HG03520 (cell line): ENCODE measurements around the gene KIF12.

Experiments
- ATAC-seq: cut with Tn5 transposase; IDR thresholded peaks from one replicate; pipeline ENCODE4 v1.9.1; 2021; ENCODE audit warnings: mild to moderate bottlenecking, moderate library complexity; ENCODE audit not compliant: unreplicated experiment

Gene KIF12

DNA sequence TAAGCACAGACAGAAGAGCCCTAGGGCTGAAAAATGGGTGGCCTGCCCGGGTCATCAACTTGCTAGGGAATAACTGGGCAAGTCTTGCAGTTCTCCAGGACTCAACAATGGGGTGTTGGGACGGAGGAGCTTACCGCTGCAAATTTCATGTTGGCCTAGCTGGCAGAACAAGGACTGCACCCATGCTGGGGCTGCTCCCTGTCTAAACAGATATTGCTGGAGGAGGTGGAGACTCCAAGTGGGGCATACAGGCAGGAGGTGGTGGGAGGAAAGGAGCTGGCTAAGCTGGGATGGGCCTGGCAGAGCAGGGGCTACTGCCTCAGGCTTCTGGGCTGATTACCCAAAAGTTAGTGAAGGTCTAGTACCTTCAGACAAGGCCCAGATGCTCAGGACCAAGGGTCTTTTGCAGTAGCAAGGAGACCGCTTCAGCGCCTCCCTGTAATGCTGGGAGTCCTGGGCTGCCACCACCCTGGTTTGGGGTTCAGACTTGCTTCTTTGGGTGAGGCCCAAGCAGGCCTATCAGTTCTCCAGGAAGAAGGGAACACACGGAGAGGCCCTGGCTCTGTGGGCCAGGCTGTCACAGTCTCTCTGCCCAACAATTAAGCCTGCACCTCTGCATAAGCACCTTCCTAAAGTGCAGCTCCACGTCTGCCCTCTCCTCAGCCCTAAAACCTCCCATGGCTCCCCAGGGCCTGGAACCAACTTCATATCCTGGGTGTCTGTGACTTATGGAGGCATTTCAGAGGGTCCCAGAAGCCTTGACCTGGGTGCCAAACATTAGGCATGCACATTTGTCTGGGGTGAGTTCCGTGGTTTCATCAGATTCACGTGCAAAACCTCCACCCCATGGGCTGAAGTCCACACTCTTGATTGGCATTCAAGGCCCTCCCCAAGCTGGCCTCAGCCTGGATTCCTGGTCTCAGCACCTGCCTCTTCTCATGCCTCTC is 24.2 kb upstream of the KIF12 start:
- ATAC-seq, result no peak

DNA sequence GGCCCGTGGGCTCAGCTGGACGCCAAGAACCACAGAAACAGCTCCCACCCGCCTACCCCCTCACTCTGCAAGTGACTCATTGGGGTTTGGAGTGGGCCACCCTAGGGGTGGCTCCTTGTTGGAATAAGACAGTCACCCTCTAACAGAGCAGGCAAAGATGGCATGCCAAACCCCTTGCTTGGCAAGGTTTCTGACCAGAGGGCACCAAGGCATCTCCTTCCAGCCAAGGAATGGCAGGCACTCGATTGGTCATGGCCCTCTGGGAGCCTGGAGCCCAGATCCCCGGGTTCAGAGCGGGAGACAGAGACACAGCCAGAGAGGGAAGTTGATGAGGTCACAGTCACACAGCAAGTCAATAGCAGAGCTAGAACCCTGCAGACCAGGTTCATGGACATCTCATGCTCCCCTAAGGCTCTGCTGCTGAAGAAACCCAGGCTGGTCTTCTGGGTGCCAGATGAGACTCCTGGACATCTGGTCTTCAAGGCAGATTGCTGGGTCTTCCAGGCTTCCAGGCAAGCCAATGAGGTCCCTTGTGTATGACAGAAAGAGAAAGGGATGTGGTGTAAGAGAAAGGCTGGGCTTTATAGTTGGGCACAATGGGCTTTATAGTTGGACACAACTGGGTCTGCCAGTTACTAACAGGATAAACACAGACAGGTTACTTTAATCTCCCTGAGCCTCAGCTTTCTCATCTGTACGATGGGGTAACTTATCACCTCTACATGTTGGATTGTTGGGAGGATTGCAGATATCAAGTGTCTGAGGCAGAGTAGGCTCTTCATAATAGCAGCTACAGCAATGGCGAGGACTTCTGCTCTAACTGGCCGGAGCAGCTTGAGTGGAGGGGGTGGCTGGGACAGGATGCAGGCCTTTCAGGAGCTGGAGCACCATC is 23.3 kb upstream of the KIF12 start:
- ATAC-seq, result no peak

DNA sequence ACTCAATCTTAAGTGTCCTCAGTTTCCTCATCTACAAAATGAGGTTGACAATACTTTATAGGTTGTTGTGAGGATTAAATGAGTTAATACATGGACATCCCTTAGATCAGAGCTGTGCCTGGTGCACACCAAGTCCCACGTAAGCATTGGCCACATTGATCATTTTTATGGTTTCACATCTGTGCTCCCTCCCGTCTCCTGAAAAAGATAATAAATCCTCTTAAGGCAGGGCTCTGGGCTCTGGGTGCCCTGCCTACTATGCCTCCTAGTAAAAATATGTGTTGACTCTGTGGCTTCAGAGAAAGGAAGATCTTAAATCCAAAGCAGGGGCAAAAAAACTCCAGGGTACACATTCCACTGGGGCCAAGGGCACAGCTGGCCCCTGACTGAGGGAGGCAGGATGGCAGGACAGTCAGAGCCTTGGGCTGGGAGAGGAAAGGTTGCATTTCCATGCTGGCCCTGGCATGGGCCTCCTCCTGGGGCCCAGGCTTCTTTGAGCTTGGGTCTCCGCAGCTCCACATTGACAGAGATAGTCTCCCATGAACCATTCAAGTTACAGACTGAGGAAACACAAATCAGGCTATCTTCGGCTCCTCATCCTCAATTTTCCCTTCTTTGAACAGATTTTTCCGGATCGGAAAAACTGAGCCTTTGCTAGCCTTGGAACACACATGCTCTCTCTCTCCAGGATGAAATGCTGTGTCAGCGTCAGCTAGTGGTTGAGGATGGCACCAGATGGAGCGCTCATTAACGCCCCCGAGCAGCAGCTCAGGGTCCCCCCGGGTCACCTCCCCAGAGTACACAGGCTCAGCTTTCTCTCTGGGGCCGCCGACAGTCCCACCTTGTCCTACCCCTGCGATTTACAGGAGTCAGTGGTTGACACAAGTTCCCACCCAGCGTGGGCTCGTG is 22.4 kb upstream of the KIF12 start:
- no peak for ATAC-seq

DNA sequence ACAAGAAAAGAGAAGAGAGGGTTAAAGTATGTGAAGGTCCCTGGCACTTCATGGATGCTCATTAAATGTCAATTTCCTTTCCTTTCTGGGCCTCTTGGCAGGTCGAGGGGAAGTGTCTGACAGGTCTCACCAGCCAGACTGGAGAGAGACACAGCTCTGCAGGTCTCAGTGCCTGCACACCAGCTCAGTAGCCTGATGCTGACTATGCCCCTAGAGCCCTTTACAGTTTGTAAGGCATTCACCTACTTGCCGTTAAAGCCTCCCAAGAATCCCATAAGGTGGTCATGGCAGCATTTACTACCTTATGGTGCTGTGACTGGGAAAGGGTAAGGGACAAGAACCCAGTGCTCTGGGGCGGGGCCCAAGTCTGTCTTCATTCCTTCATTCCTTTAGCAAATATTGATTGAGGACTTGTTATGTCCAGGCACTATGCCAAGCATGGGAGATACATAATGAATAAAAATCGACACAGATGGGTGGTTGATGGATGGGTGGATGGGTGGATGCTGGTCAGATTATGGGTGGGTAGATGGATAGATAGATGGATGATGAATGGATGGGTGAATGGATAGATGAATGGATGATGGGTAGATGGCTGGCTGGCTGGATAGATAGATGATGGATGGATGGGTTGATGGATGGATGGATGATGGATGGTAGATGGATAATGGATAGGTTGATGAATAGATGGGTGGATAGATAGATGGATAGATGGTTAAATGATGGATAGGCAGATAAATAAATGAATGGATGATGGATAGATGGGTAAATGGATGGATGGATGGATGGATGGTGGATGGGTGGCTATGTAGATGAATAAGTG is 21.3 kb upstream of the KIF12 start:
- ATAC-seq, result no peak

DNA sequence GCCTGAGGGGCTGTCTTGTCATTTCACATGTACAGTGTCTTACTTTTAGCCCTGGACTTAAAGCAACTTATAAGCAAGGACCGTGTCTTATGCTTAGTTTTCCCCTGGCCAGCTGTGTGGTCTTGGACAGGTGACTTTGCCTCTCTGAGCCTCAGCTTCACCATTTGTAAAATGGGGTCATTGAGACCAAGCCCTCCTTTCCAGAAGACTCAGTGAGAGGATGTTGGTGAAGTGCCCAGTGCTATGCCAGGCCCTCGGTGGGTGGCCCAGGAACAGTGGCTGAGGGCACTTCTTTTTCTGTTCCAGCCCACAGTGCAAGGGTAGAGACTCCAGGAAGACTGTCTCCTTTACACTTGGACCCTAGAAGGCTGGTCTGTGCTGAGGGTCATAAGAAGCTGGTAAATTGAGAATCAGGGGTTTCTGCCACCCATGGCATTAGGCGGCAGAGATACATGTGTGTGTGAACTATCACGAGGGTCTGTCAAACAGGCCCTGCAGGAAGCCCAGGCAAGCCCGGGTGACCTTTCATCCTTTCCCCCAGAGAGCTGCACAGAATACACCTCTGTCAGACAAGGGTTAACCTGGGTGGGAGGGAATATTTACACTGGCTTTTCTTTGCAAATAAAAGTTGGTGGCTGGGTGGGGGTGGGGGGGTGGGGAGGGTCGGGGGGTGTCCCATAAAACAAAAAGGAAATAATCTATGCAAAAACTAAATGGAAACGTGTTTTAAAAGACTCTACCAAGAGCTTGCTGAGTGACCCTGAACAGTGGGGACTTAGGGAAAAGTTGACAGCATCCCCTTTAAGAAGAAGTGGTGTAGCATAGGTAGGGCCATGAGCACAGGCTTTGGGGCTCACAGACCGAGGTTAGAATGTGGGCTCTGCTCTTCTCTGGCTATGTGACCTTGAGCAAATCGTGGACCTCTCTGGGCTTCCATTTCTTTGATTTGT is 20.4 kb upstream of the KIF12 start:
- ATAC-seq, result no peak

DNA sequence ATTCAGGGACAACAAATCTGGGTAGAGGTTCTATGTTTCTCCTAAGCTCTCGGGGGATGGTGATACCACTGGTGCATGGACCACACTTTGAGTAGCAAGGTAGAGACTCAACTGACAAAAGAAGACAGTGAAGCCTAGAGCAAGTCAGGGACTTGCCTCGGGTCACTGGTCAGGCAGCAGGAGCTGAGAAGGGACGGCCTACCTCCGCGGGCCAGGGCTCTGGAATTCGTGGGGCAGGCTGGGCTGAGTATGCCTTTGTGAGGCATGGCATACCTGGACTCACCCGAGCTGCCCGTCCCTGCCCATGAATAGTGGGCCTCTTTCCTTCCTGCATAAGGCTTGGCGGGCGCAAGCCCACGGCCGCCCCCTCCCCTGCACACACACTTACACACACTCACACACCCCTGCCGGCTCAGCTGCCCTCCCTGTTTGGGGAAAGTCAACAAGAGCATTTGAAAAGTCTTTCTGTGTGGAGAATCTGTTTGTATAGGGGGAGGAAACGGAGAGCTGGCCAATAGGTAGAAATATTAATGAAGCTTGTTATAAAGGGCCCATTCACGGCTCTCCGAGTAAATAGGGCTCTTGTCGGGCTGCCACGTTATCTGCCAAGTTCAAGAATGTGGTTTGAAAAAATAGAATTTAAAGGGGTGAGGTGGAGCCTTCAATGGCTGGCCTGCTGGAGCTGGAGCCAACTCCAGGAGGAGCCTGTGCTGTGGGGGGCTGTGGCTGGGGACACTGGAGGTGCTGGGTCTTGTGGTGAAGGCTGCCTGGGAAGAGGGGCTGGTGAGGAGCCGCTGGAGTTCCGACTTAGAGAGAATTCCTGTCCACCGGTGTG is 19.1 kb upstream of the KIF12 start:
- no peak for ATAC-seq

DNA sequence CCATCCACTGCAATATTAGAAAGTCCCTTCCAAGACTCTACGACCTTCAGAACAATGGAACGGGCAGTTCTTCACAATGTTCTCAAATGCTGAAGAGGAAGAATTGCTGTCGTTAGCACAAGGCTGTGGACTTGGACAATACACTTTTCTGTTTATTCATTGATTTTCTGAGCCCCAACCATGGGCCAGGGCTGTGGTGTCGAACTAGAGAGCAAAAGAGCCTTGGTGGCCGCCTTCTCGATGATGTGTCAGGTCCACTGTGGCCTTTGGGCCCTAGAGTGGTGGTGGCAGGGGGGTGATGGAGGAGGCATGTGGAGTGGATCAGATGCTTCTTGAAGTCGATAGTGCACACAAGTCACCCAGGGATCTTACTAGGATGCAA is 18.5 kb upstream of the KIF12 start:
- no peak for ATAC-seq

DNA sequence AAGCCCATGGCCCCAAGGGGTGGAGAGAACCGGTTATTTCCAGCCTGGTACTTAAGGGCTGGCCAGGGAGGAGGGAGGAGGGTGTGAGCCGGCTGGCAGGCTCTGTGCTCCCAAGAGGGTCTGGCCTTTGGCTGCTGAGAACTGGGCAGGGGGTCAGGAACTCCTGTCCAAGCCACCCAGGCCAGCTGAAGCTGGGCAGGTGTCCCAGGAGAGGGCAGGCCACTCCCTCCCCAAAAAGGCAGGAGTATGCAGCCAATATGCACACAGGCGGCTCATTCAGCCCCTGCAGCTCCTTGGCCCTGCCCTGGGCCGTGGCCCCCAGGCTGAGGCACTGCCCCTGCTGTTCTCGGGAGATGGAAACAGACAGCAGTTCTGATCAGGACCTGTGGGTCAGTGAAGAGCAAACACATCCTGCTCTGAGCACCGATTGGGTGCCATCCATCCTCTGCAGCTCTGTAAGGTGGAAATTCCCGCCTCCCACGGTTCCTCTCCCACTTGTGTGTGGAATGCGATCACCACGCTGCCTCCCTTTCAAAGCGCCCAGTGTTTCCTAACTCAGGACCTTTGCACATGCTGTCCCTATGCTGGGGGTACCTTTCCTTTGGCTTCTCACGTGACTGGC is 17.1 kb upstream of the KIF12 start:
- ATAC-seq, result no peak

DNA sequence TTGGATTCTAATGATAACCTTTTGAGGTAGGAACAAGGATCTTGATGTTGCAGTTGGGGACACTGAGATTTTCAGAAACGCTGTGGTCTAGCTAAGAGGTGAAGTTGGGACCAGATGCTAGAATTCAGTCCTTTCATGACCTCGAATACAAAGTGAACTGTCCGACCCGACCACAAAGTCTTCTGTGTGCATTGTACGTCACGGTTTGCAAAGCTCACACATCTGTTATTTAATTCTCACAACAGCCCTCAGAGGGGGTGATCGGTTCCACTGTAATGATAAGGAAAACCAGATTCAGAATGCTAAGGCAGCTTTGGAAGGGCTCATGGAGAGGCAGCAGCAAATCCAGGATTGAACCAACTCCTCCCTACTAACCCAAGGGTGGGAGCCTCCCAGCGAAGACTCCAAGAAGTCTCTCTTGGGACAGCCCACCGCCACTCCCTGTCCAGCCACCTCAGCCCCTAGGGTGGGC is 16.6 kb upstream of the KIF12 start:
- ATAC-seq, result no peak

DNA sequence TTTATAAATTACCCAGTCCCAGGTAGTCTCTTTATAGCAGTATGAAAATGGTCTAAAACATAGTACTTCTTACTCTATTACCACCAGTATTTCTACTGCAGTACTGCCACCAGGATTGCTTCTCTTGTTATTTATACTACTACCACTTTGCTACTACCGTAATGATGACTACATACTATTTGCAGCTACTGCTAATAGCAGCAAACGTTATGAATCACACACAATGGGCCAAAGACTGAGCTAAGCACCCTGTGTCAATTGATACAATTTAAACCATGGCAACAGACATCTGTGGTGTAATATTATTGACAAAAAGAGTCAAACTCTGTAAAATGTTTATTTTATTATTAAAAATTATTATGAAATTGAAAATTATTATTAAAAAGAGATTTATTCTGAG is 15.3 kb upstream of the KIF12 start:
- ATAC-seq, result no peak

DNA sequence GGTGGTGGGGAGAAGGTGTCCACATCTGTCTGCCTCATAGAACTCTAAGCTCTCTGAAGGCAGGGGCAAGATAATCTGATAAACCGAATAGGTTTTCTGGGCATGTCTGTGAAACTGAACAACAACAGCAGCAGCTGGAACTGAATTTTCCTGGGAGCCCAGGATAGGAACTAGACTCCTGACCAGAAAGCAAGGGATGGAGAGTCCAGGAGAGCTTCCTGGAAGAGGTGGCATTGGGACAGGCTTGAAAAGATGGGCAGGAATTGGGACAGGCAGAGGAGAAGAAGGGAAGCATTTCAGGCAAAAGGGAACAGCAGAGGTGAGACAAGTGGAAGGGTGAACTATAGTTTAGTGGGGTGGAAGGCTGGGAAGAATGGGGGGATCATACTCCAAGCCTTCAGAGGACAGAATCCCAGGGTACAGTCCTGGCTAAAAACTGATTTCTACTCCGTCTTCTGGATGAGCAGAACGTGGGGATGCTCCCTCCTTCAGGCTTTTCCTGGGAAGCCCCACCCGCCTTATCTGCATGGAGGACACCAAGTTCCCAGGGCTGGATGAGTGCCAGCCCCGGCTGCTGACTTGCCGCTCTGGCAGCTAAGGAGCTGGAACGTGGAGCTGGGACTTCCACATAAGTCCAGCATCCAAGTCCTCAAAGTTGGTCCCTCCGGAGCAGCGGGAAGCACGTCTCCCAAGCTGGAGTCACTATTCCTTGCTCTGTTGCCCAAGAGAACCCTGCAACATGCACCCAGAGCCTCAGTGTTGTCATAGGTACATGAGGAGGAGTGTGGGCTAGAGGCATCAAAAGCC is 13.9 kb upstream of the KIF12 start:
- no peak for ATAC-seq

DNA sequence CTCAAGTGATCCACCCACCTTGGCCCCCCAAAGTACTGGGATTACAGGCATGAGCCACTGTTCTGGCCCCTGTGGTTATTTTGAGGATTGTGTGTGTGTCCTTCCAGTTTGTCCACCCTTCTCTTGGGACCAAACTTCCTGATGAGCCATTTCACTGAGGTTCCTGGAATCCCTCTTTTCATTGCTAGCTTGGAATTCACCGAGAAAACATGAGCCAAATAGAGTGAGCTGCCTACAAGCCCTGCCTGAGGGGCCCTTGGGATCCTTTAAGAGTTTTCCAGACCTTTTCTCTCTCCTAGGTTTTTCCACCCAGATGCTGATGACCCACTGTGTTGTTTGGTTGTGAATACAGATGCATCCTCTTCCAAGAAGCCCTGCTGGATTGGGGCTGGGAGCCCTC is 13.2 kb upstream of the KIF12 start:
- no peak for ATAC-seq

DNA sequence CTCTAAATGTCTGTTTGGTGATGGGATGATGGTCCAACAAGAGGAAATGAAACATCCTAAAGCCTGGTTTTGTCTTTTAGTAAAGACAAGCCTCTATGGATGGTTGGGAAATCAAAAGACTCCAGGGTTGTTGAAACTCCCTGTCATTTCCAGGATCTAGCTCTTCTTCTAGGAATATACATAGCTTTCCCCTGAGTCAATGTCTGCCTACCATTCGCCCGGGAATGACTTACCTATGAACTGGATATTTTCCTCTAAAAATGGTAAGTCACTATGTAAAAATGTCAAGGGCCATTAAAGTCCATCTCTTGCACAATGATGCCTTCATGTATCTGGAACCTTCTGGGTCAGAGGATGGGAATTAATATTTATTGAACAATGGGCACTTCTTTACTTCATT is 11.1 kb upstream of the KIF12 start:
- ATAC-seq, result no peak

DNA sequence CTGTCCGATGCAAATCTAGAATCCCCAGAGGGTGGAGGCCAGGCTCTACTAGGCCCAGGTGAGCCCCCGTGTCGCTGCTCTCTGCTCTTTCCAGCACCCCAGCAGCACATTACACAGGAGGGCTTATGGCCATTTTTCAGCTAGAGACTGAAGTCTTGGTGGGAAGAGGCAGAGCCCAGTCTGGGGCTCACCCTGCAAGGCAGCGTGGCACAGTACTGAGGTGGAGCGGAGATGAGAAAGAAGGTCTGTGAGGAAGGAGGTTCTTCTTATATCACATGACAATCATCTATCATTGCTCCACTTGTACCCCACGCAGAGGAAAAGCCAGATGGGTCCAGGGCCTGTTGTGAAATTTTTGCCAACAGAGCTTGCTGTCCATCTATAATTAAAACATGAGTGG is 10.0 kb upstream of the KIF12 start:
- no peak for ATAC-seq

DNA sequence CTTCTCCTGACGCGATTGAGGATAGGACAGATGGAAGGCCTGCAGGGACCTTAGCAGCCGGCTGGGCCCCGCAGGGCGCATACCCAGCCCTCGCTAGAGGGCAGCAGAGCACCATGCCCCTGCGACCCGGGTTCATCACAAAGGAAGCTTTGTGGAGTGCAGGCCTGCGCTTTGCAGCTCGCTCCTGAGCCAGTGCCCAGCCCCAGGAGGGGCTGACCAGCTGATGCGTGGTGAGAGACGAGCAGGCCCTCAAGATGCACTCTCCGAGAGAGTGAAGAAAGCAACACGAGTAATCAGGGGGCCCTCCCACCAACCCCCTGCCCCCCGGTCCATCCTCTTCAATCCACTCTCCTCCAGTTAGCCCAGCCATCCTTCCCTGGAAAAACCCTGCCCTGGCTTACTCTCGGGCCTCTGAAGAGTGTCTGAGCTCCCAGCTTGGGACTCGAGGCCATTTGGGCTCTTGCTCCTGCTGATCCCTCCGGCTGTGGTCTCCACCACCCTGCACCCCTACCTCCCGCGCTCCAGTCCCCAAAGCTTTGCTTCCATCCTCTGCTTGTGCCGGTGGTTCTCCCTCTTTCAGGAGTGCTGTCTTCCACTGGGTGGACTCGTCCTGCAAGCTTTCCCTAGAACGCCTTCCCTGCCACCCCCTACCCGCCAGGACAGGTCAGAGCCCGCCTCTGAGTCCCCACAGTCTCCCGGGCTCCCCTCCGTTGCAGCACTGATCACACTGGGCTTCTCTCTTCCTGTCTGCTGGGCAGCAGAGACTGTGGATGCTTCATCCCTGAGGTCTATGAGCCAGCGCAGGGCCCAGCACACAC is 9.1 kb upstream of the KIF12 start:
- ATAC-seq, result peak; percentile 76
